HG03108 (cell line): ENCODE measurements around the gene SORCS2.

Source experiments
- ATAC-seq: cut with Tn5 transposase; IDR thresholded peaks from one replicate; pipeline ENCODE4 v1.9.1; 2021; ENCODE audit warnings: moderate library complexity; ENCODE audit not compliant: unreplicated experiment

Gene SORCS2

DNA sequence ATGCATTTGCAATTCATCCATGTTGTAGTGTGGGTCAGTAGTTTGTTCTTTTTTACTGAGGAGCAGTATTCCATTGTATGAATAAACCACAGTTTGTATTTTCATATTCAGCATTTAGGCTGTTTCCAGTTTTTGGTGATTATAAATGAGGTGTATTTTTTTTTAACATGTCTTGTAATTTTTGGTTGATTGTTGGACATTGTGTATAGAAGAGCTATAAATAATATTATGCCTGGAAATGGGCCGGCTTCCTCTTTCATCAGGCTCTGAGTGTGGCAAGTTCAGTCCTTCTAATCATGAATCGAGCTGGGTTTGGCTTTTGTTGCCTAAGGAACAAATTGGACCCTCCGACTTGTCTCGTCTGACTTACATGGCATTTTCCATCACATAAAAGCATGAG, 126.7 kb downstream of the SORCS2 start:
- no peak for ATAC-seq

DNA sequence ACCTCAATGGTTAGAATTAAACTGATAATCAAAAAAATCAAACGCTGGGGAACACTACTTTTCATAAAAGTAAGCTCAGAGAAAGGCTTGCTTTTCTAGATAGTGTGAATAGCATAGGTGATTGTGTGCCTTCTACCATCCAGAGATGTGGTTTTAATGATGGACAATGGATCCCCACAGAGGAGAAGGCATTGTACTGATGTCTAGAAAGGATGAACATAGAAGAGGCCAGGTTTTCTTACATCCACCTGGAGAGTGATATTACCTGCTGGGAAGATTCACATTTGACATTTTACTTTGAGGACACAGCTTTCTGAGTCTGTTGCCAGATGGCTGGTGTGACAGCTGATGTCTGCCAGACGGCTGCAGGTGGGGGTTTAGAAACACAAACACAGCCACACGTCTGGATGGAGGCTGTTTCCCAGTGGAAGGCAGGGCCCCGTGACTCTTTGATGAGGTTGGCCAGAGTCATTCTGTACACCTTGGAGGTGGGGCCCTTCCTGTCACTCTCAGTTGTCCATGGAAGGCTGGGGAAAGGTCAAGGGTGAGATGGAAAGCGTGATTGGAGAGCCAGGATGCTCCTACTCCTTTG, 128.0 kb downstream of the SORCS2 start:
- ATAC-seq, result no peak

DNA sequence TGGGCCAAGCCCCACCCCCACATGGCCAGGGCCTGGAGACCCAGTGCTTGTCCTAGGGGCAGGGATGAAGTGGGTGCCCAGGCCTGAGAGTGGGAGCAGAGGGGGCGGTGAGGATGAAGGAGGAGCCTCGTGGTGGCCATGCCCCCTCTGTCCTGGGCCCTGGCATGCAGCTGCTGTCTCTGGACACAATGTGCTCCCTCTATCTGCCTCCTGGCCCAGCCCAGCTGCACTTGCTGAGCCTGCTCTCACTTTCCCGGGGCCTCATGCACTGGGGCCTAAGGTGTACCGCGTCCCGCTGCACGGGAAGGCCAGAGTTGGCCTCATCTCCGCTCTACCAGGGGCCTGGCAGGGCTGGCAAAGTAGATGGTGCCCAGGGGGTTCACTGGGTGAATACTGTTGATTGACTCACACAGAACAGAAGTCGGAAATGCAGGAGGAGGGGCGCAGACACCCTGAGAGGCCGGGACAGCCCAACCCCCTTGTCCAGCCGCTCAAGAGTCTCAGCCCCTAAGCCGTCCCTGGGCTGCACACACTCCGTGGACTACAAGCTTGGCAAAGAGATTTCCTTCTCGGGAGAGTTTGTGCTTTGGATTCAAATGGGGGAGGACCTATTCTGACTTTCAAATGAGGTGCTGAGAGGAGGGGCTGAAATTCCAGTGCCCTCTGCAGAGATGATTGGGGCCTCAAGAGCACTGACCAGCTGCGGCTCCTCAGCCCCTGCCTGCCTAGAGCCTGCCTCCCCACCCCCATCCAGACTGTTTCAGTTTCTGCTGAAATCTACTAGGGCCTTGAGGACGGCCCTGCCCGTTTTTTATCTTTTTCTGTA, 130.0 kb downstream of the SORCS2 start:
- no peak for ATAC-seq

DNA sequence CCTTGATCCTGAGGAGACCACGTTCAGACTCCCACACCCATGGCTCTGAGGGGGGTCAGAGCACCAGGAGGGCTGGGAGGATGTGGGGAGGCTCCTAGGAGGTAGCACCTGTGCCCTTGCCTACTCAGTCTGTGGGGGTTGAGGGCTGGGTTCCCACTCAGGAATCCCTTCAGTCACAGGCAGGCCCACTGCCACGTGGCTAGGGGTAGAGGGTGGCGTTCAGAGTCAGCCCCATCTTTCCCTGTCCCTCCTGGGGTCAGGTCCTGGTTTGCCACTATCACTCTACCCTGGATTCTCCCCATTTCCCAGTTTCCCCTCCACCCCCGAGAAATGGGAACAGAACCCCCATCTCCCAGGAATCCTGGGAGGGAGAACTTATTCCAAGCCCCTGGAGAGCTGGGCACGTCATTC, 131.1 kb downstream of the SORCS2 start:
- no peak for ATAC-seq

- ATAC-seq, result no peak
Measured at GRCh38 chr4:7323872-7324650, 131.7 kb downstream of the SORCS2 start.

DNA sequence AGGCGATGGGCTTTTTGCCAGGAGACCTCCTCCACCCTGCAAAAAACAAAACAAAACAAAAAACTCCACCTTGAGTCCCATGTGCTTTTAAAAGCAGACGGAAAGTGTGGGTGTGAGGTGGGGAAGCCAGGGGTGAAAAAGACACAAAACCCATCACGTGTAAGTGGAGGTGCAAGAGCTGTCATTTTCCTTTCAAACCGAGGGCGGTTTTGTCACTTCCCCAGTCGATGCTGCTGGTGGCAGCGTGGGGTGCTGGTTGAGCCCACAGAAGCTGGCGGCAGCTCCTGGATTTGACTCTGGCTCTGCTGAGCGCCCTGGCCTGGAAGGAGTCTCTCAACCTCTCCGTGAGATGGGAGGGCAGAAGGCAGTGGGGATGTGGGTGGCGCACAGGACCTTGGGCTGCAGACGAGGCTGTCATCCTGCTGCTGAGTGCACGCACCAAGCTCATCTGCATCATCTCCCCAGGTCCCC, 132.3 kb downstream of the SORCS2 start:
- no peak for ATAC-seq

GRCh38 chr4:7325541-7325940, 133.2 kb downstream of the SORCS2 start:
- ATAC-seq, result no peak

DNA sequence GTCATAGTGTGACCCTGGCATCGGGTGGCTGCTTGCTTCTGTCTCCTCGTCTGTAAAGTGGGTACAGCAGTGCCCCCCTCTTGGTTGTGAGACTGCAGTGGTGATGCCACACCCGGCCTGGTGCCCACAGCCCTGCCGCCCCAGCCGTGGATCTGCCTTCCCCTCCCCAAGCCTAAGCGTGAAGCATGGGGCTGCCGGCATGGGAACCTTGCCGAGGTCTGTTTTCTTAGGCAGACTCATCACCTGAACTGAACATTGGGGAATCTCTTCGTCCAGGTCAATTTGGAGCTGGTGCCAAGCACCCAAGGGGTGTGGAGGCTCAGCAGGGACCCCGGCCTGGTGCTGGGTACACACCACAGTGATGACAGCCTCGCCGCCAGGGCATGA, 134.0 kb downstream of the SORCS2 start:
- no peak for ATAC-seq

- ATAC-seq, result no peak
Measured at GRCh38 chr4:7326693-7327340, 134.5 kb downstream of the SORCS2 start.

DNA sequence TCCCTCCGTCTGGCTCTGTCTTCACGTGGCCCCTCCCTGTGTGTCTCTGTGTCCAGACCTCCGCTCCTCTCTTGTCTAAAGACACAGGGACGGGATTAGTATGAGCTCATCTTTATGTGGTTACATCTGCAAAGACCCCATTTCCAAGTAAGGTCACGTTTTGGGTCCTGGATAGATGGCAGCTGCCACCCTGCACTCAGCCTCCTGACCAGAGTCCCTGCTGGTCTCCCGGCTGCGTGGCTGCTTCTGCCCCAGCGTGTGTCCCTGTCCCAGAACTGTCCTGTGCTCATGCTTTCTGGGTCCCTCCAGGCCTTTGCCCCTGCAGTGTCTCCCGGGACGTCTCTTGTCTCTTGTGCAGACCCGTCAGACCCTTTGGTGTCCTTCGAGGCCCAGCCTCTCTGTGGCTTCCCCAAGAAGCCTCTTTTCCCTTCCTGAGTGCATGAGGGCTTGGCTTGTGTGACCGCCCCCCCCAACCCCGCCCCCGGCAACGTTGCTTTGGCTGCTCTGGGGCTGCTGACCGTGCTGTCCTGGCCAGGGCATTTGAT, 135.1 kb downstream of the SORCS2 start:
- ATAC-seq, result no peak

- no peak for ATAC-seq
Measured at GRCh38 chr4:7328162-7328912, 136.0 kb downstream of the SORCS2 start.

- no peak for ATAC-seq
Measured at GRCh38 chr4:7328913-7329638, 136.7 kb downstream of the SORCS2 start.

DNA sequence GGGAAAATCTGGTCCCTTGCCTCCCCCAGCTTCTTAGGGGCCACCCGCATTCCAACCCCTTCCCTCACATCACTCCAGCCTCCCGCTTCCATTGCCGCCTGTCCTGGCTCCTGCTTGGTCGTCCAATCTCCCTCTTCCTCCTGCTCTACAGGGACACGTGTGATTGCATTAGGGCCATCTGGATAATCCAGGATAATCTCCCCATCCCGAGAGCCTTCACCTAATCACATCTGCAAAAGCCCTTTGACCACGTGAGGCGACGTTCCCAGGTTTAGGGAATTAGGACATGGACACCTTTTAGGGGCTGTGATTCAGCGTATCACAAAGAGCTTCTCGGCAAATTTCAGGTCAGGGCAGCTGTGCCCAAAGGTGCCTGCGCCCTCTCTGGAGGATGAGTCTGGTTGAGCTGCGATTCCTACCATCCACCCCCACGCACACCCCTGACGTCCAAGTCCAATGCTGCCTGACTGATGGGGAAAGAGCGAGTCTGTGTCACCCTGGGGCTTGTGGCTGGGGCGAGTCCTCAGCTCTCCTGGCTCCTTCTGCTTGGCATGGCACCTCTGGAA, 137.8 kb downstream of the SORCS2 start:
- ATAC-seq, result no peak

DNA sequence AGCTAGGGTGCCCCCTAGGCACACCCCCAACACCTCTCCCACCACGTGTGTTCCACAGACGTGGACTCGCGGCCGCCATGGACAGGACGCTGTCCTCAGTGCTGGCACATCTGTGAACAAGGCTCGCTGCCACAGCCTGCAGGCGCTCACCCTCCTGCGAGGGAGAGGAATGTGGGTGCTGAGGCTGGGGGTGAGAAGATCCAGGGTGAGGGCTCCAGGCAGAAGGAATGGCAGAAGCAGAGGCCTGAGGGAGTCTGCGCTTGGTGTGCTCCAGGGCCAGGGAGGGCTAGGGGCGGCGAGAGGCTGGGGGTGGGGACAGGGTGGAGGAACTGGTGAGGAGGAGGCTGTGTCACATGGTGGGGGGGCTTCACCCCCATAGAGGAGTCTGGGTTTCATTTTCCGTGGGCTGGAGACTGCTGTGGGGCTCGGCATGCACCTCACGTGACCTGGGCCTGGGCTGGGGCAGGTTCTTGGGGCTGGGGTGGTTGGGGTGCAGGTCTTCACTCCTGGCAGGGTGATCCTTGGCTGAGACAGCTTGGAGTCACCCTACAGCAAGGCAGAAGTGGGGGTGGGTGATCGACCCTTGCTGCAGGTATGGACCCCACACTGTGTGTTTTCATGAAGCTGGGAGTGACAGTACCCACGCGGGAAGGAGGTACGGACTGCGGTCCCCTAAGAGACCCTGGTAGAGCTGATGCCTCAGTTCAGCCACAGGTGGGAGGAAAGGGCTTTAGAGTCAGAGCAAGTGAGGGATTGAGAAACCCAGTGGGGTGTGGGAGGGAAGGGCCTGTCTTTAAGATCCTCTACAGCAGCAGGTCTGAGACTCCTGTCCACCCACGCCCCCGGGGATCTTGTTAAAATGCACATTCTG, 138.7 kb downstream of the SORCS2 start:
- ATAC-seq, result no peak

DNA sequence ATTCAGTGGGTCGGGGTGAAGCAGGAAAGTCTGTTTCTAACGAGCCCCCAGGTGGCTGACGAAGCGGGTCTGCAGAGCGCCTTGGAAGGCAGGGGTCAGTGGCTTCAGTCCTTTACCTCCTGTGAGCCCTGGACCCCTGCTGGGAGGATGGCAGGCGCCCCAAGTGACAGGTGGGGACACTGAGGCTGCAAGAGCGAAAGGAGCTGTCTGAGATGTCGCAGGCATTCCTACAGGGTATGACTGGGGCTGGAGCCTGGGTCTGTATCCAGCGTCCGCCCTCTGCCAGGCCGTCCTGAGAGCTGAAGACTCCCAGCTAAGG, 139.3 kb downstream of the SORCS2 start:
- ATAC-seq, result no peak

- ATAC-seq, result no peak
Measured at GRCh38 chr4:7332216-7333023, 140.1 kb downstream of the SORCS2 start.

DNA sequence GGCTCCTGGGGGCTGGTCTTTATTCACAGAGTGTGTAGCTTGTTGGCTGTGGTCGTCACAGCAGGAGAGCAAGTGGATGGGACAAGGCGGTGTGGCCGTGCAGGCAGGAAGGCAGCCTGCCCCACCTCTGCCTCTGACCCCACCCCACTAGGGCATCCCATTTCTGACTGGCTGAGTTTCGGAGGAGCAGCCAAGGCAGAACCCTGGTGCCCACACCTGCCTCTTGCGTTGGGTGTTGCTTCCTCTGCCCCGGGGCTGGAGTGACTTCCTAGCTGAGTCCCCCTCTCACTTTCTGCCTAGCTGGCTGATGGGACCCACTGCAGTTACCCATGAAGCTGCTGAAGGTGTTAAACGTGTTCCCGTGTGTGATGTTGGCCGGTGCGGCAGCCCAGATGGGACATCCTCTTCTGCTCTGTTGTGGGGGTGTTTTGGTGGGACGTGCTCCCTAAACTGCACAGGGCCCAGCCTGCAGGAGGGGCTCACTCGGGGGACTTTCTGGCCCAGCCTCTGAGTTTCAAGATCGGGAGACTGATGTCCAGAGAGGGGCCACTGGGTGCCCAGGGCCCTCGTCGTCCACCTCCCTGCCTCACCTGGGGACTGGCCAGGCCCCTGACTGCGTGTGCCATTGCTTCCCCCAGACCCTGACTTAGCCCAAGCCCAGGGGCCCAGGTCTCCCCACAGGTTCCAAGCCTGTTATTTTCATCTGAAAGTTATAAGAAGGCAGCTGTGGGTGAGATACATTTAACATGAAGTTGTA, 140.9 kb downstream of the SORCS2 start:
- ATAC-seq, result no peak
